Activated CD4-positive, alpha-beta T cell treated with anti-CD3 and anti-CD28 coated beads, Interleukin-2, amount 10 ng/mL, durations not matched to agents 7 days and 5 days (primary cell): ENCODE measurements around the gene MPZL3. TPM values are rescaled to one million over a fixed set of nuclear protein-coding genes. Genes with fewer than 3 reads are reported as not detected.

Source experiments
- CTCF ChIA-PET: fragments of 350-600 bp; sonication (Branson Sonifier 250); formaldehyde crosslinking; loops from one replicate; lab custom pipeline; 2021; ENCODE audit warnings: antibody characterized with exemption; lab: Charles Lee
- POLR2A ChIA-PET: fragments of 350-600 bp; sonication (Branson Sonifier 250); formaldehyde crosslinking; loops from one replicate; lab custom pipeline; 2021; ENCODE audit warnings: antibody characterized with exemption; lab: Charles Lee
- DNase-seq: peaks from one replicate; pipeline ENCODE4 v3.0.0-alpha.2; 2020
- H3K27ac Mint-ChIP-seq: one replicate; pipeline ENCODE4 v1.8.0; 2021; ENCODE audit warnings: mild to moderate bottlenecking, moderate library complexity, mixed read lengths
- H3K27me3 Mint-ChIP-seq: one replicate; pipeline ENCODE4 v1.8.0; 2021; ENCODE audit warnings: mixed read lengths
- H3K36me3 Mint-ChIP-seq: one replicate; pipeline ENCODE4 v1.8.0; 2021; ENCODE audit warnings: low read depth, mixed read lengths
- H3K4me1 Mint-ChIP-seq: one replicate; pipeline ENCODE4 v1.8.0; 2021; ENCODE audit warnings: mixed read lengths
- H3K4me3 Mint-ChIP-seq: one replicate; pipeline ENCODE4 v1.8.0; 2021; ENCODE audit warnings: mild to moderate bottlenecking, moderate library complexity, mixed read lengths
- H3K9me3 Mint-ChIP-seq: one replicate; pipeline ENCODE4 v1.8.0; 2021; ENCODE audit warnings: mixed read lengths
- total RNA-seq, 2 experiments: library from RNA; stranded (reverse); gene quantifications; one replicate each; pipeline ENCODE4 v1.2.3, GENCODE V29; 2021

The MPZL3 gene
- total RNA-seq, 2 experiments from 2014 or later: 21.2 to 22.0 TPM

GRCh38 chr11:118240999-118241763 is 11.0 kb downstream of the MPZL3 start:
- peaks cover 51% of the 10 kb centered on the region for H3K36me3 Mint-ChIP-seq
- CTCF ChIA-PET: interaction anchor here (0.5 to 2.0 kb wide), 8 partner anchors 8 to 189 kb away, joined by 3 to 7 read pairs (median 4); partner anchors contain the start of gene JAML
- no peaks in the 10 kb centered on the region for H3K9me3 Mint-ChIP-seq
- H3K27ac Mint-ChIP-seq: peak overlapping the region; percentile 91
- DNase-seq: peak; percentile 78
- no peaks in the 10 kb centered on the region for H3K27me3 Mint-ChIP-seq
- H3K4me1 Mint-ChIP-seq: peaks cover 86% of the 10 kb centered on the region
- peak overlapping the region; percentile 52 for H3K4me3 Mint-ChIP-seq
- POLR2A ChIA-PET: no interaction called here

DNA sequence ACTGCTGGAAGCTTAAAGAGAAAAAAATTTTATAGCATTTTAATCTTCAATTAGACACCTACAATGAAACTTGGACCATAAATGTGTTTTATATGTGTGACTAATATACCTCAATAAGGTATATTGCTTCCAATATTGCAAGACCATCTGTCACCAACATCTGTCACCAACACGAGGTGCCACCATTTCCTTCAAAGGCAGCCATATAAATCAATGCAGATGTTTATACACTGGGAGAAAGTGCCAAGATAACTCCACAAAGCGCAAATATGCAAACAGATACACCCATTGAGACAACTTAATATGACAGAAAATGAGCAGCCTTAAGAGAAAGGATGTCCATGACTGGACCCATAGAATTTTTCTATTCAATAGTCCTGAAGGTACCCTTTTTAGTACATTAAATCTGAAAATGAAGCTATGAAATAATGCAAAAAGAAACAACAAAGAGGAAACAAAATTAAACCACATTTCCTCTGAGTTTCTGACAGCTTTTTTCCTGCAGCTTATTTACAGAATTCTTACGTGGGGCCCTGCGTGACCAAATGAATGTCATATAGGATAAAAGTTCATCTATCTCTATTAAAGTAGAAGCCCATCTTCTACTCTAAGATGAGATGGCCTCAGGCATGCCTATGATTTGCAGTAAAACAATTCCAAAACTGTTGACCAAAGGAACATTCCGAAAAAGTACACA is 12.5 kb downstream of the MPZL3 start:
- CTCF ChIA-PET: interaction anchor here (0.7 to 1.8 kb wide), 10 partner anchors 10 to 41 kb away, joined by 3 to 7 read pairs (median 4); partner anchors contain the start of gene JAML
- peaks cover 80% of the 10 kb centered on the region for H3K4me1 Mint-ChIP-seq
- DNase-seq: no peak
- H3K9me3 Mint-ChIP-seq: no peaks in the 10 kb centered on the region
- H3K36me3 Mint-ChIP-seq: peaks cover 56% of the 10 kb centered on the region
- H3K4me3 Mint-ChIP-seq: peak overlapping the region; percentile 52
- POLR2A ChIA-PET: interaction anchor here (1.3 kb wide), 1 partner anchor 13 kb away, joined by 6 read pairs; no protein-coding TSS in a partner anchor
- H3K27ac Mint-ChIP-seq: peak overlapping the region; percentile 91
- no peaks in the 10 kb centered on the region for H3K27me3 Mint-ChIP-seq

DNA sequence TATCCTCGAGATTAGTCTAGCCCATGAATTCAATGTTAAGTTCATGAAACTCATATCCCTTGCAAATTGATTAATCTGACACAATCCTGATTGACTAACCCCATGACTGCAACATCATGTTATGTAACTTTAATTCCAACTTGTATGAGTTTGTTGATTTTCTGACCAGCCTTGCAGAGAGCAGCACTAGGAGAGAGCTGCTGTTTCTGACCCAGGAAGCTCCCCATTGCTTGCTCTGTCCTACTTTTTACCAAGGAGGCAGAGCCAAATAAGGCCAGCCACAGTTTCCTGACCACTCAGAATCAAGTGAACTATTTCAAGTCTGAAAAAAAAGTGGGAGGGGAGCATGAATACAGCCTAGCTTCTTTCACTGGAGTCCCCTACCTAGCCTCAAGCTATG is 13.2 kb downstream of the MPZL3 start:
- Mint-ChIP-seq H3K4me3 (peak overlapping the region; percentile 24), H3K9me3 (no peaks in the 10 kb centered on the region), H3K27me3 (no peaks in the 10 kb centered on the region), H3K27ac (peak overlapping the region; percentile 91), H3K4me1 (peaks cover 79% of the 10 kb centered on the region), H3K36me3 (peaks cover 58% of the 10 kb centered on the region)
- ChIA-PET CTCF (interaction anchor here (0.7 to 1.6 kb wide), 7 partner anchors 12 to 41 kb away, joined by 3 to 7 read pairs (median 5); partner anchors contain the start of gene JAML), POLR2A (interaction anchor here (1.3 kb wide), 1 partner anchor 12 kb away, joined by 6 read pairs; no protein-coding TSS in a partner anchor)
- DNase-seq: no peak

DNA sequence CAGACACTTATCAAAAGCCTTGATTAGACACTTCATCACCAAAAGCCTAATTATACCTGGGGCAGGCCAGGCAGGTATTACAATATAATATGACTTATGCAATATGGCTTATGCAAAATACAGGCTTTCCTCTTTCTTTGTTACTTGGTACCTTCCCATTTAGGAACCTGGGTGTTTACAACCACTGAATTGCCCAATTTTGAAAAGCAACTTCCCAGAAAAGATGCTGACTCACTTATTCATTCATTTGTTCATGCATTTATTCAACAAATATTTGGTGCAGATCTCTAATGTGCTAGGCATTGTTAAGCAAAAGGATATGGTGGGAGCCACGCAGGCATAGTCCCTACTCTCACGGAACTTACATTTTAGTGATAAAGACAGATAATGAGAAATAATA is 13.7 kb downstream of the MPZL3 start:
- Mint-ChIP-seq H3K36me3 (peaks cover 62% of the 10 kb centered on the region), H3K9me3 (no peaks in the 10 kb centered on the region), H3K4me1 (peaks cover 79% of the 10 kb centered on the region), H3K27me3 (no peaks in the 10 kb centered on the region), H3K4me3 (peak overlapping the region; percentile 24), H3K27ac (peak overlapping the region; percentile 91)
- POLR2A ChIA-PET: interaction anchor here (1.3 kb wide), 1 partner anchor 12 kb away, joined by 6 read pairs; no protein-coding TSS in a partner anchor
- CTCF ChIA-PET: interaction anchor here (1.1 to 1.5 kb wide), 3 partner anchors 14 to 37 kb away, joined by 4 to 6 read pairs (median 5); partner anchors contain the start of gene JAML
- DNase-seq: no peak

GRCh38 chr11:118236170-118236569 is 16.0 kb downstream of the MPZL3 start:
- Mint-ChIP-seq H3K36me3 (peaks cover 69% of the 10 kb centered on the region), H3K27me3 (no peaks in the 10 kb centered on the region), H3K9me3 (no peaks in the 10 kb centered on the region), H3K4me3 (no peak overlapping the region), H3K4me1 (peaks cover 68% of the 10 kb centered on the region), H3K27ac (peak overlapping the region; percentile 51)
- POLR2A ChIA-PET: no interaction called here
- no peak for DNase-seq
- CTCF ChIA-PET: interaction anchor here (0.7 to 1.4 kb wide), 4 partner anchors 10 to 67 kb away, joined by 3 to 7 read pairs (median 4); no protein-coding TSS in a partner anchor

GRCh38 chr11:118234833-118235232 is 17.3 kb downstream of the MPZL3 start:
- Mint-ChIP-seq H3K27me3 (no peaks in the 10 kb centered on the region), H3K9me3 (no peaks in the 10 kb centered on the region), H3K36me3 (peaks cover 60% of the 10 kb centered on the region), H3K27ac (no peak overlapping the region), H3K4me3 (no peak overlapping the region), H3K4me1 (peaks cover 54% of the 10 kb centered on the region)
- POLR2A ChIA-PET: interaction anchor here (0.6 kb wide), 1 partner anchor 167 kb away, joined by 3 read pairs; no protein-coding TSS in a partner anchor
- no peak for DNase-seq
- CTCF ChIA-PET: interaction anchor here (0.9 kb wide), 1 partner anchor 427 kb away, joined by 3 read pairs; no protein-coding TSS in a partner anchor

GRCh38 chr11:118233850-118234249 is 18.3 kb downstream of the MPZL3 start:
- Mint-ChIP-seq H3K36me3 (peaks cover 67% of the 10 kb centered on the region), H3K4me1 (peaks cover 46% of the 10 kb centered on the region), H3K9me3 (no peaks in the 10 kb centered on the region), H3K27me3 (no peaks in the 10 kb centered on the region), H3K4me3 (no peak overlapping the region), H3K27ac (peak overlapping the region; percentile 66)
- ChIA-PET CTCF (no interaction called here), POLR2A (no interaction called here)
- DNase-seq: peak; percentile 0

DNA sequence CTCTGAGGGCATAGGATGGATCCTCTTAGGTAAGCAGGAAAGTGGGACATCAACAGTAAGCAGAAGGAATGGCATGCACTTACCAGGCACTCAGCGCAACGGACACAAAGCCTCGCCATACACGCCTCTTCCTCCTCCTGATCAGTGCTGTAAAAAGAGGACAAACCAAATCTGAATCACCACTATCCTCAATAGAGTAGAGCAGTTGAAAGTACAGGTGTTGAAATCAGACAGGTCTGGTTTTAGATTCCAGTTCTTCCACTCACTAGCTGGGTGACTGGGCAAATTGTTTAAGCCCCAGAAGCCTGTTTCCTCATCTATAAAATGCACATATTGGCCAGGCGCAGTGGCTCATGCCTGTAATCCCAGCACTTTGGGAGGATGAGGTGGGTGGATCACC is 18.8 kb downstream of the MPZL3 start:
- POLR2A ChIA-PET: no interaction called here
- peaks cover 45% of the 10 kb centered on the region for H3K4me1 Mint-ChIP-seq
- H3K36me3 Mint-ChIP-seq: peaks cover 65% of the 10 kb centered on the region
- H3K27me3 Mint-ChIP-seq: no peaks in the 10 kb centered on the region
- CTCF ChIA-PET: interaction anchor here (1.4 kb wide), 1 partner anchor 11 kb away, joined by 3 read pairs; no protein-coding TSS in a partner anchor
- H3K9me3 Mint-ChIP-seq: no peaks in the 10 kb centered on the region
- H3K4me3 Mint-ChIP-seq: no peak overlapping the region
- no peak for DNase-seq
- H3K27ac Mint-ChIP-seq: no peak overlapping the region

DNA sequence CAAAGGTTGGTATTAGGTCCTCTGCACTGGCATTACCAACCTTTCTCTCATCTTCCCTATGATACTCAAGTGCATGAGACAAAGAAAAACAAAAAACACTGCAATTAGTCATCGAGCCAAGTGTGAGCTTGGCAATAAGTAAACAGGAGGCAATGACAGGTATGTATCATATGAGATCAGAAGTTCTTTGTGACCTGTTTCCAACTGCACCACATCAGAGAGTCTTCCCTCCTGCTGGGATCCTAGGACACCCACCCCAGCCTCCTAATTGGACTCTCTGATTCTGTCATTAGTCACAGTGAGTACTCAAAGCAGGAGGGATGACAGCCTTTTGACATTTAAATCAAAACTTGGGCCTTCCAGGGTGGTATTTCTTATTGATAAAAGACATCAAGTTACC is 19.5 kb downstream of the MPZL3 start:
- CTCF ChIA-PET: interaction anchor here (0.8 to 1.4 kb wide), 5 partner anchors 9 to 307 kb away, joined by 3 to 4 read pairs (median 3); no protein-coding TSS in a partner anchor
- POLR2A ChIA-PET: interaction anchor here (0.6 kb wide), 1 partner anchor 1287 kb away, joined by 4 read pairs; no protein-coding TSS in a partner anchor
- peak overlapping the region; percentile 0 for H3K27ac Mint-ChIP-seq
- peaks cover 46% of the 10 kb centered on the region for H3K4me1 Mint-ChIP-seq
- H3K4me3 Mint-ChIP-seq: no peak overlapping the region
- H3K27me3 Mint-ChIP-seq: no peaks in the 10 kb centered on the region
- peaks cover 69% of the 10 kb centered on the region for H3K36me3 Mint-ChIP-seq
- no peak for DNase-seq
- H3K9me3 Mint-ChIP-seq: no peaks in the 10 kb centered on the region

- Mint-ChIP-seq H3K9me3 (no peaks in the 10 kb centered on the region), H3K4me1 (peaks cover 53% of the 10 kb centered on the region), H3K4me3 (no peak overlapping the region), H3K36me3 (peaks cover 68% of the 10 kb centered on the region), H3K27ac (no peak overlapping the region), H3K27me3 (no peaks in the 10 kb centered on the region)
- DNase-seq: no peak
- CTCF ChIA-PET: no interaction called here
- POLR2A ChIA-PET: no interaction called here
Observed at GRCh38 chr11:118231461-118231860, 20.7 kb downstream of the MPZL3 start.

DNA sequence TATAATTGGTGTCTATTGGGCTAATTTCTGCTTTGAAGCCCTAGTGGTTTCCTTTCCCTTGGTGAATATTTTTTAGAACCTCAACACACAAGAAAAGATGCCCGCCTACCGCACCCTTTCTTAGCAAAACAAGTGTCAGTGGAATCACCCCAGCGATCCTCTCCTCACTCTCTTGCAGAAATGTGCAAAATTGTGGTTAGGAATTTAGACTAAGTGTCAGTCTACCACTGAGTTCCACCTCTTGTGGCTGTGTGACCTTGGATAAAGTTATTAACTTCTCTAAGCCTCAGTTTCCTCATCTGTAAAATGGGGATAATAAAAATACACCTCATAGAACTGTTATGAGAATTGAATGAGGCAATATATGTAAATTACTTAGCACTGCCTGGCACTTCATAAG is 22.1 kb downstream of the MPZL3 start:
- H3K27ac Mint-ChIP-seq: no peak overlapping the region
- CTCF ChIA-PET: interaction anchor here (1.3 to 2.1 kb wide), 4 partner anchors 10 to 51 kb away, joined by 3 to 7 read pairs (median 4); no protein-coding TSS in a partner anchor
- H3K36me3 Mint-ChIP-seq: peaks cover 69% of the 10 kb centered on the region
- H3K4me1 Mint-ChIP-seq: peaks cover 57% of the 10 kb centered on the region
- H3K9me3 Mint-ChIP-seq: peaks cover 5% of the 10 kb centered on the region
- H3K4me3 Mint-ChIP-seq: no peak overlapping the region
- DNase-seq: peak; percentile 70
- POLR2A ChIA-PET: no interaction called here
- no peaks in the 10 kb centered on the region for H3K27me3 Mint-ChIP-seq

GRCh38 chr11:118229274-118229847 is 22.8 kb downstream of the MPZL3 start:
- Mint-ChIP-seq H3K9me3 (peaks cover 5% of the 10 kb centered on the region), H3K27me3 (no peaks in the 10 kb centered on the region), H3K4me3 (peak overlapping the region; percentile 6), H3K27ac (no peak overlapping the region), H3K36me3 (peaks cover 67% of the 10 kb centered on the region), H3K4me1 (peaks cover 55% of the 10 kb centered on the region)
- DNase-seq: no peak
- ChIA-PET CTCF (interaction anchor here (0.6 to 2.1 kb wide), 5 partner anchors 10 to 776 kb away, joined by 3 to 7 read pairs (median 3); no protein-coding TSS in a partner anchor), POLR2A (no interaction called here)
